ENCODE data around the gene ADARB2. TPM values are rescaled to one million over a fixed set of nuclear protein-coding genes. Genes with fewer than 3 reads are reported as not detected.

ADARB2 gene
- total and polyA plus RNA-seq, 8 donors = 0.41 to 0.92 (median 0.76) TPM

- Histone ChIP-seq H3K27me3 (peaks cover 0 to 5% of the 10 kb centered on the region in 2 donors), H3K36me3 (no peaks in the 10 kb centered on the region), H3K27ac (no peak overlapping the region), H3K4me1 (no peaks in the 10 kb centered on the region), H3K4me3 (no peak overlapping the region), H3K9me3 (no peaks in the 10 kb centered on the region)
- ATAC-seq (no peak), DNase-seq (no peak)
- TF ChIP-seq CTCF (IDR thresholded peaks at IDR 0.05) = no peak
- intact Hi-C loops (cut with DNase I) = no loop called here
Measured at GRCh38 chr10:1214071-1214675, 523.2 kb downstream of the ADARB2 start.

GRCh38 chr10:1213252-1214070, 523.9 kb downstream of the ADARB2 start:
- DNase-seq (no peak), ATAC-seq (no peak)
- Histone ChIP-seq H3K27ac (no peak overlapping the region), H3K27me3 (peaks cover 0 to 5% of the 10 kb centered on the region in 2 donors), H3K4me3 (no peak overlapping the region), H3K4me1 (no peaks in the 10 kb centered on the region), H3K36me3 (no peaks in the 10 kb centered on the region), H3K9me3 (no peaks in the 10 kb centered on the region)
- TF ChIP-seq CTCF (IDR thresholded peaks at IDR 0.05) = no peak
- intact Hi-C loops (cut with DNase I) = no loop called here

GRCh38 chr10:1212571-1213141, 524.7 kb downstream of the ADARB2 start:
- ATAC-seq (no peak), DNase-seq (no peak)
- no peaks in the 10 kb centered on the region for H3K4me1 ChIP-seq
- H3K4me3 ChIP-seq = no peak overlapping the region
- no peaks in the 10 kb centered on the region for H3K36me3 ChIP-seq
- no peak overlapping the region for H3K27ac ChIP-seq
- no peak for TF ChIP-seq CTCF (IDR thresholded peaks at IDR 0.05)
- H3K9me3 ChIP-seq = no peaks in the 10 kb centered on the region
- peaks cover 0 to 5% of the 10 kb centered on the region in 2 donors for H3K27me3 ChIP-seq
- intact Hi-C loops (cut with DNase I) = no loop called here

- no peak for DNase-seq
- no peaks in the 10 kb centered on the region for H3K36me3 ChIP-seq
- no peak overlapping the region for H3K4me3 ChIP-seq
- peaks cover 0 to 5% of the 10 kb centered on the region in 2 donors for H3K27me3 ChIP-seq
- intact Hi-C loops (cut with DNase I) = no loop called here
- H3K27ac ChIP-seq = no peak overlapping the region
- no peak for ATAC-seq
- H3K4me1 ChIP-seq = no peaks in the 10 kb centered on the region
- H3K9me3 ChIP-seq = no peaks in the 10 kb centered on the region
- no peak for TF ChIP-seq CTCF (IDR thresholded peaks at IDR 0.05)
Measured at GRCh38 chr10:1211844-1212570, 525.3 kb downstream of the ADARB2 start.
